H1 (cell line): ENCODE results near the gene BCL2. TPM values are rescaled to one million over a fixed set of nuclear protein-coding genes. Genes with fewer than 3 reads are reported as not detected.

Experiments
- CTCF ChIA-PET: fragments of 300-600 bp; sonication (Branson Sonifier 250); formaldehyde crosslinking; loops from one replicate; lab custom pipeline; 2021; ENCODE audit not compliant: partially characterized antibody; lab: Charles Lee
- POLR2A ChIA-PET: fragments of 300-600 bp; sonication (Branson Sonifier 250); formaldehyde crosslinking; loops from one replicate; lab custom pipeline; 2021; ENCODE audit warnings: inconsistent platforms; ENCODE audit not compliant: partially characterized antibody; lab: Charles Lee
- DNase-seq, 2 experiments: peaks; one replicate each; pipeline versions ENCODE4 v3.0.0 to v3.0.0-alpha.2; 2010 to 2022; ENCODE audit warnings: low spot score in 2 of 2, low read depth in 1 of 2, mixed read lengths in 1 of 2
- FAIRE-seq: peaks from 2 replicates; lab custom pipeline; 2011; peaks lifted over from hg19 to GRCh38; lab: Jason Lieb, UNC
- H2AFZ ChIP-seq: 2 replicates; pipeline ENCODE4 v1.8.1; 2012; ENCODE audit warnings: low read length, inconsistent platforms
- H2AK5ac ChIP-seq: 2 replicates; pipeline ENCODE4 v1.6.1; 2013; ENCODE audit warnings: low read depth, low read length
- H2BK120ac ChIP-seq: replicated peaks from 2 replicates; pipeline ENCODE3; 2013; ENCODE audit warnings: low read depth, low read length, inconsistent platforms
- H2BK12ac ChIP-seq: 2 replicates; pipeline ENCODE4 v1.6.1; 2013; ENCODE audit warnings: low read depth, low read length
- H2BK15ac ChIP-seq: 2 replicates; pipeline ENCODE4 v1.6.1; 2013; ENCODE audit warnings: low read length
- H2BK20ac ChIP-seq: 2 replicates; pipeline ENCODE4 v1.6.1; 2013; ENCODE audit warnings: low read length
- H2BK5ac ChIP-seq: 2 replicates; pipeline ENCODE4 v1.6.1; 2013; ENCODE audit warnings: low read depth, low read length
- H3K14ac ChIP-seq: 2 replicates; pipeline ENCODE4 v1.6.1; 2013; ENCODE audit warnings: inconsistent platforms; ENCODE audit not compliant: insufficient read length
- H3K18ac ChIP-seq: 2 replicates; pipeline ENCODE4 v1.6.1; 2013; ENCODE audit warnings: low read length; ENCODE audit errors: extremely low read depth
- H3K23ac ChIP-seq: 2 replicates; pipeline ENCODE4 v1.6.1; 2013; ENCODE audit warnings: inconsistent platforms; ENCODE audit not compliant: insufficient read length
- H3K23me2 ChIP-seq: 2 replicates; pipeline ENCODE4 v1.6.1; 2013; ENCODE audit warnings: low read depth, low read length
- H3K27ac ChIP-seq: 2 replicates; pipeline ENCODE4 v1.6.1; 2011; ENCODE audit warnings: low read depth, low read length, inconsistent platforms
- H3K27me3 ChIP-seq, 4 experiments: replicated peaks in 1 of 4; 1 replicate in 1 of 4; 2 replicates in 3 of 4; pipeline versions ENCODE4 v1.6.1 to v1.8.1; 2011 to 2013; ENCODE audit warnings: low read length in 3 of 4, mild to moderate bottlenecking in 3 of 4, inconsistent platforms in 2 of 4, mixed read lengths in 2 of 4, moderate library complexity in 1 of 4; ENCODE audit not compliant: control insufficient read depth in 3 of 4, insufficient read depth in 3 of 4; ENCODE audit errors: extremely low read depth in 1 of 4
- H3K36me3 ChIP-seq, 4 experiments: 2 replicates each; pipeline versions ENCODE4 v1.6.1 to v1.8.1; 2011 to 2013; ENCODE audit warnings: mild to moderate bottlenecking in 4 of 4, low read length in 3 of 4, moderate library complexity in 2 of 4, control low read depth in 1 of 4, inconsistent platforms in 1 of 4; ENCODE audit not compliant: insufficient read depth in 4 of 4, control insufficient read depth in 2 of 4
- H3K4ac ChIP-seq: replicated peaks from 2 replicates; pipeline ENCODE3; 2013; ENCODE audit warnings: low read length, low read depth, mixed read lengths, inconsistent platforms; ENCODE audit not compliant: insufficient read length
- H3K4me1 ChIP-seq, 4 experiments: replicated peaks in 1 of 4; 1 replicate in 1 of 4; 2 replicates in 3 of 4; pipeline versions ENCODE4 v1.6.1 to v1.8.1; 2011 to 2013; ENCODE audit warnings: low read length in 3 of 4, inconsistent platforms in 2 of 4, mixed read lengths in 1 of 4; ENCODE audit not compliant: insufficient read depth in 4 of 4, control insufficient read depth in 3 of 4
- H3K4me2 ChIP-seq, 2 experiments: 2 replicates each; pipeline versions ENCODE4 v1.6.1 to v1.8.1; 2011 to 2013; ENCODE audit warnings: low read depth in 2 of 2, low read length in 2 of 2, control low read depth in 1 of 2, inconsistent platforms in 1 of 2, mild to moderate bottlenecking in 1 of 2; ENCODE audit not compliant: insufficient read depth in 1 of 2
- H3K4me3 ChIP-seq, 4 experiments: fragments of 200-600, 300-600 bp in 1 of 4; sonication (generic), shearing (Covaris generic), sonication (Bioruptor Twin) in 1 of 4; 2 replicates each; pipeline versions ENCODE4 v1.5.1 to v1.8.1; 2011 to 2016; ENCODE audit warnings: low read length in 4 of 4, low read depth in 3 of 4, control low read depth in 2 of 4, inconsistent platforms in 2 of 4, mild to moderate bottlenecking in 2 of 4, mixed read lengths in 1 of 4, moderate library complexity in 1 of 4; ENCODE audit not compliant: insufficient read depth in 2 of 4; ENCODE audit errors: extremely low read depth in 1 of 4
- H3K56ac ChIP-seq: replicated peaks from 2 replicates; pipeline ENCODE3; 2013; ENCODE audit warnings: low read depth, mild to moderate bottlenecking, mixed read lengths, low read length, inconsistent platforms; ENCODE audit not compliant: insufficient read length
- H3K79me1 ChIP-seq: 2 replicates; pipeline ENCODE4 v1.6.1; 2013; ENCODE audit warnings: low read depth, low read length, control low read depth
- H3K79me2 ChIP-seq, 2 experiments: 2 replicates each; pipeline versions ENCODE4 v1.6.1 to v1.8.1; 2012 to 2013; ENCODE audit warnings: low read length in 2 of 2, mild to moderate bottlenecking in 2 of 2, inconsistent platforms in 1 of 2; ENCODE audit not compliant: insufficient read depth in 2 of 2, control insufficient read depth in 1 of 2
- H3K9ac ChIP-seq, 4 experiments: replicated peaks in 1 of 4; 1 replicate in 1 of 4; 2 replicates in 3 of 4; pipeline versions ENCODE4 v1.6.1 to v1.8.1; 2011 to 2013; ENCODE audit warnings: low read depth in 3 of 4, low read length in 3 of 4, control low read depth in 2 of 4, mild to moderate bottlenecking in 2 of 4, moderate library complexity in 2 of 4, inconsistent platforms in 1 of 4; ENCODE audit errors: extremely low read depth in 1 of 4
- H3K9me3 ChIP-seq, 2 experiments: 2 replicates each; pipeline versions ENCODE4 v1.6.1 to v1.8.1; 2012 to 2013; ENCODE audit warnings: mild to moderate bottlenecking in 2 of 2, moderate library complexity in 2 of 2, control low read depth in 1 of 2, inconsistent platforms in 1 of 2, low read depth in 1 of 2, low read length in 1 of 2, mixed read lengths in 1 of 2; ENCODE audit not compliant: insufficient read depth in 2 of 2
- H4K20me1 ChIP-seq, 2 experiments: replicated peaks in 1 of 2; 2 replicates each; pipeline versions ENCODE3 to v1.8.1; 2011 to 2013; ENCODE audit warnings: inconsistent platforms in 2 of 2, low read length in 2 of 2, mild to moderate bottlenecking in 1 of 2; ENCODE audit not compliant: insufficient read depth in 2 of 2, control insufficient read depth in 1 of 2
- H4K5ac ChIP-seq: 2 replicates; pipeline ENCODE4 v1.6.1; 2013; ENCODE audit warnings: low read length, low read depth, mixed read lengths, inconsistent platforms; ENCODE audit not compliant: insufficient read length
- H4K8ac ChIP-seq: 2 replicates; pipeline ENCODE4 v1.8.0; 2013; ENCODE audit warnings: mild to moderate bottlenecking, moderate library complexity, low read length, inconsistent platforms; ENCODE audit not compliant: insufficient read depth; ENCODE audit errors: extremely low read depth
- H4K91ac ChIP-seq: replicated peaks from 2 replicates; pipeline ENCODE3; 2013; ENCODE audit warnings: low read length, mixed read lengths, inconsistent platforms; ENCODE audit not compliant: insufficient read length
- ATF3 ChIP-seq: IDR thresholded peaks from 2 replicates; pipeline ENCODE4 v1.6.1; 2011; ENCODE audit warnings: low read depth, mild to moderate bottlenecking, low read length; ENCODE audit not compliant: insufficient read depth
- EZH2 ChIP-seq: fragments of 200-600 bp; sonication (generic); IDR thresholded peaks from 2 replicates; pipeline ENCODE4 v1.7.1; 2012; ENCODE audit warnings: low read depth, mild to moderate bottlenecking, moderate library complexity, low read length, inconsistent platforms; ENCODE audit not compliant: severe bottlenecking
- GABPA ChIP-seq: IDR thresholded peaks from 2 replicates; pipeline ENCODE4 v1.6.1; 2011; ENCODE audit warnings: mild to moderate bottlenecking, low read length, moderate library complexity, borderline replicate concordance; ENCODE audit not compliant: insufficient read depth
- GTF2F1 ChIP-seq: IDR thresholded peaks from 2 replicates; pipeline ENCODE4 v1.6.1; 2012; ENCODE audit warnings: low read depth, low read length, improper control_type of control experiment, borderline replicate concordance
- HDAC6 ChIP-seq: IDR thresholded peaks from one replicate; pipeline ENCODE4 v1.7.1; 2012; ENCODE audit warnings: low read depth, mild to moderate bottlenecking, inconsistent platforms, low read length, moderate library complexity
- RFX5 ChIP-seq: IDR thresholded peaks from 2 replicates; pipeline ENCODE4 v1.6.1; 2011; ENCODE audit warnings: low read depth, low read length, improper control_type of control experiment, borderline replicate concordance
- SIX5 ChIP-seq: IDR thresholded peaks from 2 replicates; pipeline ENCODE4 v1.6.1; 2011; ENCODE audit warnings: mild to moderate bottlenecking, low read depth, low read length
- SP2 ChIP-seq: IDR thresholded peaks from 2 replicates; pipeline ENCODE4 v1.6.1; 2012; ENCODE audit warnings: mild to moderate bottlenecking, low read length, inconsistent platforms
- WGBS, 2 experiments: shearing (Covaris generic) in 1 of 2; methylation state at CpG; one replicate each; pipeline versions ENCODE4 v1.1.6 to v1.1.7; 2013 to 2015; ENCODE audit warnings: low lambda C conversion rate in 2 of 2, mixed read lengths in 2 of 2, inconsistent platforms in 1 of 2, low coverage in 1 of 2, missing lambda C conversion rate in 1 of 2; ENCODE audit not compliant: insufficient replicate concordance in 2 of 2, insufficient coverage in 1 of 2, insufficient read length in 1 of 2; ENCODE audit errors: extremely low coverage in 1 of 2, missing lambda C conversion rate in 1 of 2; 5-methylcytosine and 5-hydroxymethylcytosine counted together
- polyA plus RNA-seq, 7 experiments: library from polyadenylated mRNA; depleted of rRNA in 3 of 7; stranded (reverse) in 5 of 7; unstranded in 2 of 7; fragments of >200 nt in 5 of 7; fragments of 200-250 nt in 2 of 7; gene quantifications; 1 replicate in 5 of 7; 2 replicates in 1 of 7; 4 replicates in 1 of 7; pipeline versions ENCODE4 v1.2.1 to v1.2.3, GENCODE V29; 2011 to 2013; ENCODE audit warnings: missing spikeins in 2 of 7, mixed read lengths in 2 of 7
- total RNA-seq: library from RNA; stranded (reverse); fragmentation: NEBNext Ultra II Directional; extraction: Animal tissue kit (Norgen Biotek cat#: 25700); gene quantifications from 2 replicates; pipeline ENCODE4 v1.2.1, GENCODE V29; 2021
- TF ChIP-seq, protein P1 (sequence below): IDR thresholded peaks from 2 replicates; pipeline ENCODE4 v1.6.1; 2011; ENCODE audit warnings: low read length, improper control_type of control experiment

Gene BCL2
- total and polyA plus RNA-seq, 2 of the 8 experiments (the other 6 are each of a cell fraction or from before 2014, with no cell fraction given), result 0.59 to 4.5 TPM

- Histone ChIP-seq H3K23ac (no peak overlapping the region), H3K9me3 (no peaks in the 10 kb centered on the region), H3K4ac (no peak overlapping the region), H3K79me1 (no peaks in the 10 kb centered on the region), H3K27me3 (no peaks in the 10 kb centered on the region), H4K5ac (no peak overlapping the region), H4K91ac (no peak overlapping the region), H3K9ac (no peak overlapping the region), H3K18ac (no peak overlapping the region), H3K56ac (no peak overlapping the region), H3K4me1 (peaks cover 0 to 6% (median 3%) of the 10 kb centered on the region in 4 experiments; a peak in 4 of 7 replicates), H3K27ac (no peak overlapping the region), H3K23me2 (no peaks in the 10 kb centered on the region), H2BK5ac (no peak overlapping the region), H3K36me3 (no peaks in the 10 kb centered on the region), H4K20me1 (no peaks in the 10 kb centered on the region), H2AK5ac (no peak overlapping the region), H3K79me2 (no peaks in the 10 kb centered on the region), H3K4me2 (no peak overlapping the region), H2AFZ (no peak overlapping the region), H2BK12ac (no peak overlapping the region), H2BK20ac (no peak overlapping the region), H4K8ac (no peak overlapping the region), H3K4me3 (no peak overlapping the region), H2BK15ac (no peak overlapping the region), H3K14ac (no peak overlapping the region), H2BK120ac (no peak overlapping the region)
- no peak for DNase-seq
- ChIA-PET POLR2A (no interaction called here), CTCF (interaction anchor here (1.0 to 1.3 kb wide), 2 partner anchors 37 to 58 kb away, joined by 3 read pairs; no protein-coding TSS in a partner anchor)
- WGBS, 2 experiments, result 89% methylated on average over 2 of the region's 2 CpGs; no CpG with 5 or more reads in 1 of the 2 experiments
- no peak for FAIRE-seq
- TF ChIP-seq SIX5, result no peak
- TF ChIP-seq, protein P1, sequence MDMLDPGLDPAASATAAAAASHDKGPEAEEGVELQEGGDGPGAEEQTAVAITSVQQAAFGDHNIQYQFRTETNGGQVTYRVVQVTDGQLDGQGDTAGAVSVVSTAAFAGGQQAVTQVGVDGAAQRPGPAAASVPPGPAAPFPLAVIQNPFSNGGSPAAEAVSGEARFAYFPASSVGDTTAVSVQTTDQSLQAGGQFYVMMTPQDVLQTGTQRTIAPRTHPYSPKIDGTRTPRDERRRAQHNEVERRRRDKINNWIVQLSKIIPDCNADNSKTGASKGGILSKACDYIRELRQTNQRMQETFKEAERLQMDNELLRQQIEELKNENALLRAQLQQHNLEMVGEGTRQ, result no peak
- no peak for TF ChIP-seq RFX5
- no peak for TF ChIP-seq GABPA
- TF ChIP-seq ATF3, result no peak
- TF ChIP-seq HDAC6, result no peak
- no peak for TF ChIP-seq EZH2
- TF ChIP-seq GTF2F1, result no peak
- no peak for TF ChIP-seq SP2
Measured at GRCh38 chr18:63083555-63083954, 236.0 kb downstream of the BCL2 start.
